Bronchus fibroblast of lung (primary cell): ENCODE measurements around the gene TBX3. TPM values are rescaled to one million over a fixed set of nuclear protein-coding genes. Genes with fewer than 3 reads are reported as not detected.

ENCODE experiments used
- total RNA-seq: library from RNA; depleted of rRNA; stranded (reverse); fragments of >200 nt; gene quantifications from 2 replicates; pipeline ENCODE4 v1.2.3, GENCODE V29; 2015

The TBX3 gene
- 66.3 and 75.7 TPM in 2 replicates for total RNA-seq

GRCh38 chr12:114684098-114684869 is at the start of gene TBX3:
Gene TBX3, minus strand, starts transcription at chr12:114684175. Its CDS starts 975 bp downstream, at chr12:114683200.

